Muscle layer of colon (tissue), 2 donors: ENCODE results near the gene EYS.

Experiments
- H3K27ac ChIP-seq: one replicate; pipeline ENCODE4 v1.7.0; 2013; ENCODE audit warnings: low read depth, mild to moderate bottlenecking, low read length, moderate library complexity
- H3K27me3 ChIP-seq, 2 donors: one replicate each; pipeline ENCODE4 v1.7.0; 2013; ENCODE audit warnings: low read length in 2 of 2, mild to moderate bottlenecking in 2 of 2; ENCODE audit not compliant: insufficient read depth in 2 of 2, control insufficient read depth in 1 of 2
- H3K36me3 ChIP-seq: one replicate; pipeline ENCODE4 v1.7.0; 2013; ENCODE audit warnings: mild to moderate bottlenecking, low read length; ENCODE audit not compliant: insufficient read depth
- H3K4me1 ChIP-seq: one replicate; pipeline ENCODE4 v1.7.0; 2013; ENCODE audit warnings: mild to moderate bottlenecking, low read length; ENCODE audit not compliant: insufficient read depth
- H3K4me3 ChIP-seq, 2 donors: one replicate each; pipeline ENCODE4 v1.7.0; 2013; ENCODE audit warnings: low read length in 2 of 2, low read depth in 1 of 2, mild to moderate bottlenecking in 1 of 2, moderate library complexity in 1 of 2
- H3K9ac ChIP-seq: one replicate; pipeline ENCODE4 v1.7.0; 2013; ENCODE audit warnings: low read length
- H3K9me3 ChIP-seq: one replicate; pipeline ENCODE4 v1.7.0; 2013; ENCODE audit warnings: mild to moderate bottlenecking, low read length
- donor health status: abdominal sarcoma.
- donor health status: Adenocarcinoma of cecum.

The EYS gene

DNA sequence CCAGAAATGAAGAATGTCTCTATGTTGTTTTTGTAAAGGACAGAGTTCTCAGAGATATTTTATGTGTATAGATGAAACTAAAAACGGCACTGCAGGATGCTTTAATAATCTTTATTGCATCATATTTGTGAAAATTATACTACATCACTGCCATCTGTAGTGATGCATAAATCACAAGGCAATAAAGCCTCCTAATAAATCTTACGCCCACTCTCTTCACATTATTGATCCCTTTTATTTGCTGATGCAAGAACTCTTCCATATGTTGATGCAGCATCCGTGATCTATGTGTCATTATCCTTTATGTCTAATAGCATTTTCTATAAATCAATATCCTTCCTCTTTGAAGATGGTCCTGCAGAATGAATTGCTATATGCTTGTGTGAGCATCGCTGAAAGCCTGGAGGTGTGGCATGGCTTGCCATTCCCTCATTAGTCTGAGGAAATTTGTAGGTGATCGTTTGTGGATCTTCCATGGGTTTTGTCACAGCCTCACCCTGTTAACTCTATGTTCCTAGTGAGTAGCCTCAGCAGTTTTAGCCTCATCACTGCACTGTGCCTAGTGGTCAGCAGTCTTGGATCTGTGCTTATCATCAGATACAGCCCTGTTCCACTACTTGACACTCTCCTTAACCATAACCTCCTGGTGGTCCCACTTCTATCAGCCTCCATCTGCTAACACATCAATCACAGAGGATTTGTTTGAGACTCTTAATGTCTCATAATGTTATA lies 983.5 kb downstream of the EYS start:
- no peaks in the 10 kb centered on the region for H3K4me1 ChIP-seq
- no peaks in the 10 kb centered on the region for H3K27me3 ChIP-seq
- H3K9ac ChIP-seq = no peak overlapping the region

DNA sequence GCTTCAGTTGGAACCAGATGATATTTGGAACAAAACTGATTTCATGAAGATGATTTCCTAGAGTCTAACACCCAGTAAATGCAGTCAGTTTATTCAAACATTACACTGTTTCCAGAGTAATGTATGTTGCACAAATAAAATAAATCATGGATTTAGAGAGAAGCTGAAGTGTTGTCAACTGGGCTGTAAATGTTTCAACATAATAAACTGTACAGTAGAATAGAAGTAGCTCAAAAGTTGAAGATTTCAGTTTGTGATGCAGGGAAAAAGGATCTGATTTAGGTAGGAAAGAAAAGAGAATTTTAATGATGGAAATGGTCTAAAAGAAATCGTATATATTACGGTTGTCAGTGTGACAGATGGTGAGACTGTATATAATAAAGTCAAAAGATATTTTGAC lies 985.2 kb downstream of the EYS start:
- H3K36me3 ChIP-seq = no peaks in the 10 kb centered on the region
- H3K4me3 ChIP-seq = no peak overlapping the region
- H3K9ac ChIP-seq = no peak overlapping the region
- H3K27me3 ChIP-seq = no peaks in the 10 kb centered on the region
- H3K4me1 ChIP-seq = no peaks in the 10 kb centered on the region
- H3K27ac ChIP-seq = no peak overlapping the region
- H3K9me3 ChIP-seq = no peaks in the 10 kb centered on the region

More for the DNA sequence above, 983.5 kb downstream of the EYS start:
- H3K4me3 ChIP-seq = no peak overlapping the region
- no peaks in the 10 kb centered on the region for H3K36me3 ChIP-seq
- H3K9me3 ChIP-seq = no peaks in the 10 kb centered on the region
- no peak overlapping the region for H3K27ac ChIP-seq

DNA sequence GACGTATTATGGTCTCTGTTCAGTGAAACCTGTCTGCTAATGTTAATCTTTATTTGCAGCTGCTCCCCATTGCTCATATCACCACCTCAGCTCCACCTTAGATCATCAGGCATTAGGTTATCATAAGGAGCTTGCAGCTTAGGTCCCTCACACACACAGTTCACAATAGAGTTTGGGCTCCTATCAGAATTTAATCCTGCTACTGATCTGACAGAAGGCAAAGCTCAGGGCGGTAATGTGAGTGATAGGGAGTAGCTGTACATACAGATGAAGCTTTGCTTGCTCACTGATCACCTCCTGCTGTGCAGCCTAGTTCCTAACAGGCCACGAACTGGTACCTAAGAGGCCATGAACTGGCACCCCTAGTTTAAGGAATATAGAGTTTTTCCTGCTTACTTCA lies 989.7 kb downstream of the EYS start:
- H3K9ac ChIP-seq = no peak overlapping the region
- H3K36me3 ChIP-seq = no peaks in the 10 kb centered on the region
- no peaks in the 10 kb centered on the region for H3K9me3 ChIP-seq

DNA sequence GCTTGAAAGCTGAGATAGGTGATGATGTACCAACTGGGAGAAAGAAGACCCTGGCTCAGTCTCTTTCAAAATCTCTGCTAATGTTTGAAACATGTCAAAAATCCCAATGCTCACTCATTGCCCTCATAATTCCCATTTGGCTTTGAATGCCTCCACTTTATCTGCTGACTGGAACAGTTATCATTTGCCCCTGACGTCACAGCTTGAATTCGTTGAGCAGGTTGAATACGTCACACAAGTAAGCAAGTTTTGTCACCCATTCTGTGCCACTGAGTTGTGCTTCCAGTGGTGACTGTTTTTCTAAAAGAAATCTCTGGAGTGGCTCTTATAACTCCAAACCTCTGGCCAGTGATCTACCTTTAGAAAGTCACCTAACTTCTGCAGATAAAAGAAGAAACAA lies 991.4 kb downstream of the EYS start:
- Histone ChIP-seq H3K9me3 (no peaks in the 10 kb centered on the region), H3K27me3 (no peaks in the 10 kb centered on the region)

More for the DNA sequence above, 989.7 kb downstream of the EYS start:
- no peak overlapping the region for H3K27ac ChIP-seq
- no peaks in the 10 kb centered on the region for H3K27me3 ChIP-seq
- no peak overlapping the region for H3K4me3 ChIP-seq
- no peaks in the 10 kb centered on the region for H3K4me1 ChIP-seq

DNA sequence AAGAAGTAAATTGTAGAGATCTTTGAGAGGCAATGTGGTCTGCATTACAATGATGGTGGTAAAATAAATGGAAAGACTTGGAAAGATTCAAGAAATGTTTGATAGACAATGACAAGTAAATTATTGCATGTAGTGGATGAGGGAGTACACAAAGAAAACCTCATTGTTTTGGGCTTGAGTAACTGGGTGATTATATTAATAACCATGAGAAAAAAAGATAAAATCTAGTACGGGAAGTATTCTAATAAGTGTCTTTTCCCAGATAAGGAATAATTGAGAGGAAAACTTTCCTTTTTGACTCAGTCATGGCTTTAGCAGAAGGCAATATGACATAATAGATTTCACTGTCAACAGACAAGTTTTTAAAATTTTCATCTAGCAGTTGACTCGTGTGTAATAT lies 993.0 kb downstream of the EYS start:
- H3K36me3 ChIP-seq = no peaks in the 10 kb centered on the region
- H3K4me3 ChIP-seq = no peak overlapping the region
- no peak overlapping the region for H3K27ac ChIP-seq
- no peaks in the 10 kb centered on the region for H3K9me3 ChIP-seq
- H3K9ac ChIP-seq = no peak overlapping the region
- no peaks in the 10 kb centered on the region for H3K4me1 ChIP-seq
- H3K27me3 ChIP-seq = no peaks in the 10 kb centered on the region

More for the DNA sequence above, 991.4 kb downstream of the EYS start:
- Histone ChIP-seq H3K36me3 (no peaks in the 10 kb centered on the region), H3K9ac (no peak overlapping the region), H3K4me1 (no peaks in the 10 kb centered on the region), H3K27ac (no peak overlapping the region), H3K4me3 (no peak overlapping the region)

DNA sequence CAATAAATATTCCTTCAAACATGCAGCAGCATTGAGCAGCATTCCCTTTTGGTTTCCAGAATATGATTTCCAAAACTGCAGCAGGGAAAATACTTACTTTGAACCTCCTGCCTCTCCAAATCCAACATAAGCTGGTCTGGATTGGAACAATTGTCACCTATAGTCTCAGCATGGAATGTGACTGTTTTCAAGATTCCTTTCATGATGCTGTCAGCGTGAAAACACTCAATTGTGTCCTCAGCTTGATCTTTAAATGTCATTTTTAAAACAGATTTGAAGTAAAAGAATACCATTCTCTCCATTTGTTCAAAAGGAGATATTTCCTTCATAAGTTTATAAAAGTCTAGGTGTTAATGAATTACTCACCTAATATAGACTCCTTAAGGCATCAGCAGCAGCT lies 993.9 kb downstream of the EYS start:
- H3K4me3 ChIP-seq = no peak overlapping the region
- H3K27ac ChIP-seq = no peak overlapping the region
- no peak overlapping the region for H3K9ac ChIP-seq
- no peaks in the 10 kb centered on the region for H3K27me3 ChIP-seq
- H3K9me3 ChIP-seq = no peaks in the 10 kb centered on the region
- no peaks in the 10 kb centered on the region for H3K36me3 ChIP-seq
- no peaks in the 10 kb centered on the region for H3K4me1 ChIP-seq

DNA sequence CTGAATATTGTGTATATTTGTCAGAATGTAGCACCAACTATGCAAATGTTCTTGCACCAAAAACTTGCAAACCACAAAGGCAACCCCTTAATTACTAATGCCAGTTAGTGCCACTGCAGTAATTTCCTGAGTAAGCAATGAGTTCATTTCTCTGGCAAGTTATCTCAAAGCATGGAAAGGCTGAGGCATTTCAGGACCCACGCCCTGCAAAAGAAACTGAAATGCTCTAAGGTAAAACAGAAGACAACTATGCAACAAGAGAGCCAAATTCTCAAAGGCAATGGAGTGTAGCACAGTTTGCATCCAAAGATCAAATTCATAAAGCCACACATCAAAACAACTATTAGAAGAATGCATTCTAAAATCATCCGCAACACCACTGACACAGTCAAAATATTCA lies 994.4 kb downstream of the EYS start:
- H3K4me1 ChIP-seq = no peaks in the 10 kb centered on the region
- no peak overlapping the region for H3K27ac ChIP-seq
- H3K9ac ChIP-seq = no peak overlapping the region
- no peaks in the 10 kb centered on the region for H3K36me3 ChIP-seq
- no peaks in the 10 kb centered on the region for H3K9me3 ChIP-seq
- H3K4me3 ChIP-seq = no peak overlapping the region
- no peaks in the 10 kb centered on the region for H3K27me3 ChIP-seq

DNA sequence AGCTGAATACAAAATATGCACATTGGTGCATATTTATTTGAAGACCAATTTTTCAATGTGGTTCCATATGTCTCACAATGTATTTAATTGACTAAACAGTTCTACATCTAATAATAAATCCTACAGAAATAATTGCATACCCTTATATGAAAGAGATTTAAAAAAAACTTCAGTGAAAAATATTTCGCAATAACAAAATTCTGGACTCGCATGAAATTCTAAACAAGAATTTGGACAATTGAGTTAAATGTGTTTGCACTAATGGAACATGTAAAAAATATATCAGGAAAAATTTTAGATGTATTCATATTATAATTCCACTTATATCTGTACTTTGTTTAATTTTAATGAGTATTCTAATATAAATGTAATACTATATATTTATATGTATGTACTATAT lies 1003.1 kb downstream of the EYS start:
- Histone ChIP-seq H3K36me3 (no peaks in the 10 kb centered on the region), H3K27me3 (no peaks in the 10 kb centered on the region), H3K4me3 (no peak overlapping the region), H3K4me1 (no peaks in the 10 kb centered on the region), H3K9me3 (no peaks in the 10 kb centered on the region), H3K9ac (no peak overlapping the region), H3K27ac (no peak overlapping the region)

DNA sequence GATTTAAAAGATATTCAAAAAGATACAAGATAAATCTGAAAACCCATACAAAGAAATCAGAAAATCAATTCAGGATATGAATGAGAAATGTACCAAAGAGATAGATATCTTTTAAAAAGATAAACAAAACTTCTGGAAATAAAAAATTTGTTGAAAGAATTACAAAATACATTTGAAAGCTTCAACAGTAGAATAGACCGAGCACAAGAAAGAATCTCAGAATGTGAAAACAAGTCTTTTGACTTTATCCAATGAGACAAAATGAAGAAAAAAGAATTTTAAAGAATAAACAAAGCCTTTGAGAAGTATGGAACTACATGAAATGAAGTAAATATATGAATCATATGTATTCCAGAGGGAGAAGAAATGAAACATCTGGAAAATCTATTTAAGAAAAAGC lies 1011.0 kb downstream of the EYS start:
- Histone ChIP-seq H3K4me3 (no peak overlapping the region), H3K27ac (no peak overlapping the region), H3K9ac (no peak overlapping the region), H3K27me3 (no peaks in the 10 kb centered on the region), H3K4me1 (no peaks in the 10 kb centered on the region), H3K9me3 (no peaks in the 10 kb centered on the region), H3K36me3 (no peaks in the 10 kb centered on the region)

DNA sequence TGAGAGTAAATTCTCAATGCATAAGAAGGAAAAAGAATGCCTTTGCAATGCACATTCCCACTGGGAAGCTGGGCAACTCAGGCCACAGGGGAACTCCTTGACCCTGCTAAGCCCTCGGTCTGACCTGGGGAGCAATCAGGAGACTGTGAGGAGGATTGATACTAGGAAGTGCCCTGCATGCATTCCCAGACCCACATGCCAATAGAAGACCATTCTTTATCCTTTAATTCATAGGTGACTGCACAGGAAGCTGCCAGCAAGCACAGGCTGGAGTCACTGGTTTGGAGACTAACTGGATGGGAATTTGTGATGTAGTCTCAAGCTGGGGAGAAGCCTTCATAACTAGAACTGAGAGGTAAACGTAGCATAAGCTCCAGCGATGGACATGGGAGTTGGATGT lies 1012.7 kb downstream of the EYS start:
- Histone ChIP-seq H3K27ac (no peak overlapping the region), H3K9me3 (no peaks in the 10 kb centered on the region), H3K4me1 (no peaks in the 10 kb centered on the region), H3K36me3 (no peaks in the 10 kb centered on the region), H3K27me3 (no peaks in the 10 kb centered on the region), H3K9ac (no peak overlapping the region), H3K4me3 (no peak overlapping the region)

DNA sequence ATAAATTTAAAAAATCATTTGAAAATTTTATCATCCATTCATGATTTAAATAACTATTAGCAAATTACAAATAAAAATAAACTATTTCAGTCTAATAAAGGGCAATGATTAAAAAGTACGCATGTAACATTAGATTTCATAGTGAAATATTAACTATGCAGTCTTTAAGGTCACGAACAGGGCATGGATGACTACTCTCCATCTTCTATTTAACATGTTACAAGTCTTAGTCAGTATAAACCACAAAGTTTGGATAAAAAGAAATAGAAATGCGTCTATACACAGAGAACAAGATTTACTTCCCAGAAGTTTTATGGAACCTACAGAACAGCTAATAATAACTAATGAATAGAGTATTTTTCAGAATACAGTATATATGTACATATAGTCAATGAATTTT lies 1016.0 kb downstream of the EYS start:
- Histone ChIP-seq H3K9ac (no peak overlapping the region), H3K27ac (no peak overlapping the region), H3K4me1 (no peaks in the 10 kb centered on the region), H3K36me3 (no peaks in the 10 kb centered on the region), H3K4me3 (no peak overlapping the region), H3K27me3 (no peaks in the 10 kb centered on the region), H3K9me3 (no peaks in the 10 kb centered on the region)

DNA sequence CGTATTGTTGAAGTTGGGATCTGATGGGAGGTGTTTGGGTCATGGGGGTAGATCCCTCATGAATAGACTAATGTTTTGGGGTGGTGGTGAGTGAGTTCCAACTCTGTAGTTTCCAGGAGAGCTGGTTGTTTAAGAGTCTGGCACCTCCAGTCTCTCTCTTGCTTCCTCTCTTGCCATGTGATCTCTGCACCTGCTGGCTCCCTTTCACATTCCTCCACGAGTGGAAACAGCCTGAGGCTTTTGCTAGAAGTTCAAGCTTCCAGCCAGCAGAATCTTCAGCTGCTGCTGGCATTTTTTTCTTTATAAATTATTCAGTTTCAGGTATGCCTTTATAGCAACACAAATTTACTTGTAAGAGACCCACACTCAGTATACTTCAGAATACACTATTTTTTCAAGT lies 1021.6 kb downstream of the EYS start:
- Histone ChIP-seq H3K4me1 (no peaks in the 10 kb centered on the region), H3K27ac (no peak overlapping the region), H3K4me3 (no peak overlapping the region), H3K36me3 (no peaks in the 10 kb centered on the region), H3K9ac (no peak overlapping the region), H3K9me3 (no peaks in the 10 kb centered on the region), H3K27me3 (no peaks in the 10 kb centered on the region)
